Ishikawa (cell line): Measurements from ENCODE around the gene ARRDC1.

Source experiments
- CEBPB ChIP-seq: IDR thresholded peaks from 2 replicates; pipeline ENCODE4 v1.6.1; 2012
- CREB1 ChIP-seq: IDR thresholded peaks from 2 replicates; pipeline ENCODE4 v1.6.1; 2012; ENCODE audit warnings: low read depth
- EGR1 ChIP-seq: IDR thresholded peaks from 2 replicates; pipeline ENCODE4 v1.6.1; 2012
- EP300 ChIP-seq: IDR thresholded peaks from 2 replicates; pipeline ENCODE4 v1.6.1; 2012; ENCODE audit warnings: borderline replicate concordance
- FOXM1 ChIP-seq: IDR thresholded peaks from 2 replicates; pipeline ENCODE4 v1.6.1; 2012; ENCODE audit warnings: low read depth, borderline replicate concordance
- MAX ChIP-seq: IDR thresholded peaks from 2 replicates; pipeline ENCODE4 v1.6.1; 2012
- NFIC ChIP-seq: IDR thresholded peaks from 2 replicates; pipeline ENCODE4 v1.6.1; 2012
- RAD21 ChIP-seq: IDR thresholded peaks from 2 replicates; pipeline ENCODE4 v1.6.1; 2012; ENCODE audit warnings: low read depth
- REST ChIP-seq: IDR thresholded peaks from 2 replicates; pipeline ENCODE4 v1.6.1; 2012; ENCODE audit warnings: low read depth, mild to moderate bottlenecking
- TAF1 ChIP-seq: IDR thresholded peaks from 2 replicates; pipeline ENCODE4 v1.6.1; 2012; ENCODE audit warnings: low read depth, mild to moderate bottlenecking
- TCF12 ChIP-seq: IDR thresholded peaks from 2 replicates; pipeline ENCODE4 v1.6.1; 2012; ENCODE audit warnings: low read depth
- TEAD4 ChIP-seq: IDR thresholded peaks from 2 replicates; pipeline ENCODE4 v1.6.1; 2012
- USF1 ChIP-seq: IDR thresholded peaks from 2 replicates; pipeline ENCODE4 v1.6.1; 2012
- YY1 ChIP-seq: IDR thresholded peaks from 2 replicates; pipeline ENCODE4 v1.6.1; 2012; ENCODE audit warnings: low read depth
- ZBTB7A ChIP-seq: IDR thresholded peaks from 2 replicates; pipeline ENCODE4 v1.6.1; 2012; ENCODE audit warnings: low read depth

Gene ARRDC1

GRCh38 chr9:137578518-137579258, 26.8 kb upstream of the ARRDC1 start, which contains the start of gene DPH7:
DPH7 (minus strand) TSS chr9:137578925; CDS start chr9:137578777, 148 bp downstream.
- TF ChIP-seq YY1: peak; percentile 61; the same call in 1 of the 2 replicates
- TF ChIP-seq TCF12: peak; percentile 54; the same call in 1 of the 2 replicates
- TF ChIP-seq CREB1: no peak
- TF ChIP-seq TEAD4: 0 out of 2 replicates have a peak, but pooled peaks have one; percentile 4
- no peak for TF ChIP-seq REST
- TF ChIP-seq CEBPB: no peak
- no peak; the same call in 1 of the 2 replicates for TF ChIP-seq NFIC
- no peak for TF ChIP-seq ZBTB7A
- no peak for TF ChIP-seq FOXM1
- TF ChIP-seq MAX: peak; percentile 77
- TF ChIP-seq EGR1: no peak; the same call in 1 of the 2 replicates
- TF ChIP-seq USF1: peak; percentile 46; the same call in 1 of the 2 replicates
- peak; percentile 32; the same call in 1 of the 2 replicates for TF ChIP-seq RAD21
- peak; percentile 80 for TF ChIP-seq TAF1
- TF ChIP-seq EP300: peak; percentile 17

- TF ChIP-seq EP300 (no peak), USF1 (no peak), CEBPB (no peak), TAF1 (no peak), TCF12 (no peak), NFIC (no peak), FOXM1 (no peak), RAD21 (no peak), MAX (no peak), YY1 (no peak), ZBTB7A (no peak), EGR1 (no peak), REST (no peak), CREB1 (no peak), TEAD4 (no peak)
Measured at GRCh38 chr9:137579259-137579604, 26.3 kb upstream of the ARRDC1 start.

GRCh38 chr9:137580209-137580953, 25.1 kb upstream of the ARRDC1 start:
- TF ChIP-seq RAD21 (no peak), CEBPB (no peak), NFIC (peak; percentile 34; the same call in 1 of the 2 replicates)

- no peak for TF ChIP-seq EP300
- no peak for TF ChIP-seq CEBPB
- TF ChIP-seq TCF12: no peak
- TF ChIP-seq REST: no peak
- no peak for TF ChIP-seq NFIC
- no peak for TF ChIP-seq EGR1
- no peak for TF ChIP-seq USF1
- TF ChIP-seq MAX: no peak
- TF ChIP-seq YY1: no peak
- no peak for TF ChIP-seq CREB1
- no peak for TF ChIP-seq RAD21
- TF ChIP-seq TEAD4: no peak
- TF ChIP-seq ZBTB7A: no peak
- no peak for TF ChIP-seq TAF1
- no peak for TF ChIP-seq FOXM1
Measured at GRCh38 chr9:137580954-137581322, 24.5 kb upstream of the ARRDC1 start.
